ENCODE results near the gene CEP68. TPM values are rescaled to one million over a fixed set of nuclear protein-coding genes. Genes with fewer than 3 reads are reported as not detected.

The CEP68 gene
- total RNA-seq, 2 experiments from 2014 or later = 5.9 to 9.2 TPM

Other genes starting within 250 kb of the CEP68 start
- gene SLC1A4, start 67.0 kb upstream of the CEP68 start, total RNA-seq = 100 to 1,000 TPM in 1 of 2 experiments, 10 to 100 TPM in 1; 61.7 to 113 TPM
- 10 to 100 TPM; 58.4 to 78.3 TPM for gene RAB1A, start 73.7 kb downstream of the CEP68 start, total RNA-seq
- 100 to 1,000 TPM; 367 to 502 TPM for gene ACTR2, start 171.4 kb downstream of the CEP68 start, total RNA-seq